MCF 10A (cell line): ENCODE data around the gene GRK7. TPM values are rescaled to one million over a fixed set of nuclear protein-coding genes. Genes with fewer than 3 reads are reported as not detected.

Experiments used
- BruUV-seq: library from RNA; stranded (reverse); fragments of 400-500 nt; replicated peaks from 2 replicates; lab custom pipeline; 2021; lab: Mats Ljungman, UMichigan
- CTCF ChIA-PET: fragments of 300-600 bp; sonication (Branson Sonifier 250); formaldehyde crosslinking; extraction: SDS; loops from one replicate; lab custom pipeline; 2021; ENCODE audit warnings: antibody characterized with exemption, inconsistent platforms; lab: Yijun Ruan, JAX
- POLR2A ChIA-PET: fragments of 300-600, 350-650 bp; sonication (Branson Sonifier 250); formaldehyde crosslinking; extraction: SDS; loops from one replicate; lab custom pipeline; 2020; ENCODE audit warnings: antibody characterized with exemption, inconsistent platforms; lab: Yijun Ruan, JAX
- DNase-seq: peaks from one replicate; pipeline ENCODE4 v3.0.0-alpha.2; 2018; ENCODE audit not compliant: unreplicated experiment
- H3K27ac Mint-ChIP-seq: one replicate; pipeline ENCODE4 v1.8.0; 2022; ENCODE audit warnings: mild to moderate bottlenecking, low read depth, mixed read lengths; ENCODE audit not compliant: unreplicated experiment
- H3K27me3 Mint-ChIP-seq: one replicate; pipeline ENCODE4 v1.8.0; 2022; ENCODE audit warnings: mixed read lengths; ENCODE audit not compliant: insufficient read depth, unreplicated experiment
- H3K36me3 Mint-ChIP-seq: one replicate; pipeline ENCODE4 v1.8.0; 2022; ENCODE audit warnings: mild to moderate bottlenecking, moderate library complexity, mixed read lengths; ENCODE audit not compliant: insufficient read depth, unreplicated experiment
- H3K4me1 Mint-ChIP-seq: one replicate; pipeline ENCODE4 v1.8.0; 2022; ENCODE audit warnings: mixed read lengths; ENCODE audit not compliant: insufficient read depth, unreplicated experiment
- H3K4me3 Mint-ChIP-seq: one replicate; pipeline ENCODE4 v1.8.0; 2022; ENCODE audit warnings: mild to moderate bottlenecking, moderate library complexity, mixed read lengths; ENCODE audit not compliant: unreplicated experiment
- H3K9me3 Mint-ChIP-seq: one replicate; pipeline ENCODE4 v1.8.0; 2022; ENCODE audit warnings: mixed read lengths; ENCODE audit not compliant: unreplicated experiment
- intact Hi-C: fragments of 100-400 bp; cut with micrococcal nuclease; formaldehyde crosslinking; loops from 2 replicates; pipeline ENCODE4 v1.14.1; 2022
- total RNA-seq: library from RNA; stranded (reverse); gene quantifications from 2 replicates; pipeline ENCODE4 v1.2.3, GENCODE V29; 2022
- TF ChIP-seq, protein P1 (sequence below): fragments of 200-600 bp; IDR thresholded peaks from one replicate; pipeline ENCODE4 v1.8.0; 2022; ENCODE audit warnings: antibody characterized with exemption, mild to moderate bottlenecking; ENCODE audit not compliant: unreplicated experiment

Gene GRK7
- total RNA-seq, 1 experiment from 2014 or later, result not detected

GRCh38 chr3:141728355-141728892 lies 34.8 kb upstream of the GRK7 start:
- TF ChIP-seq, protein P1, sequence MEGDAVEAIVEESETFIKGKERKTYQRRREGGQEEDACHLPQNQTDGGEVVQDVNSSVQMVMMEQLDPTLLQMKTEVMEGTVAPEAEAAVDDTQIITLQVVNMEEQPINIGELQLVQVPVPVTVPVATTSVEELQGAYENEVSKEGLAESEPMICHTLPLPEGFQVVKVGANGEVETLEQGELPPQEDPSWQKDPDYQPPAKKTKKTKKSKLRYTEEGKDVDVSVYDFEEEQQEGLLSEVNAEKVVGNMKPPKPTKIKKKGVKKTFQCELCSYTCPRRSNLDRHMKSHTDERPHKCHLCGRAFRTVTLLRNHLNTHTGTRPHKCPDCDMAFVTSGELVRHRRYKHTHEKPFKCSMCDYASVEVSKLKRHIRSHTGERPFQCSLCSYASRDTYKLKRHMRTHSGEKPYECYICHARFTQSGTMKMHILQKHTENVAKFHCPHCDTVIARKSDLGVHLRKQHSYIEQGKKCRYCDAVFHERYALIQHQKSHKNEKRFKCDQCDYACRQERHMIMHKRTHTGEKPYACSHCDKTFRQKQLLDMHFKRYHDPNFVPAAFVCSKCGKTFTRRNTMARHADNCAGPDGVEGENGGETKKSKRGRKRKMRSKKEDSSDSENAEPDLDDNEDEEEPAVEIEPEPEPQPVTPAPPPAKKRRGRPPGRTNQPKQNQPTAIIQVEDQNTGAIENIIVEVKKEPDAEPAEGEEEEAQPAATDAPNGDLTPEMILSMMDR, result no peak
- BruUV-seq, result no TSS peak
- no peaks in the 10 kb centered on the region for H3K9me3 Mint-ChIP-seq
- no peaks in the 10 kb centered on the region for H3K36me3 Mint-ChIP-seq
- H3K27ac Mint-ChIP-seq, result no peak overlapping the region
- peaks cover 3% of the 10 kb centered on the region for H3K27me3 Mint-ChIP-seq
- ChIA-PET CTCF (interaction anchor here (0.7 to 1.8 kb wide), 6 partner anchors 9 to 615 kb away, joined by 3 to 6 read pairs (median 4); partner anchors contain the start of gene RNF7), POLR2A (no interaction called here)
- intact Hi-C loops, result no loop called here
- DNase-seq, result no peak
- H3K4me1 Mint-ChIP-seq, result no peaks in the 10 kb centered on the region
- no peak overlapping the region for H3K4me3 Mint-ChIP-seq

GRCh38 chr3:141729240-141729639 lies 34.0 kb upstream of the GRK7 start:
- no peak overlapping the region for H3K27ac Mint-ChIP-seq
- intact Hi-C loops, result no loop called here
- no peak for DNase-seq
- H3K4me3 Mint-ChIP-seq, result no peak overlapping the region
- H3K27me3 Mint-ChIP-seq, result peaks cover 11% of the 10 kb centered on the region
- no TSS peak for BruUV-seq
- H3K9me3 Mint-ChIP-seq, result no peaks in the 10 kb centered on the region
- TF ChIP-seq, protein P1, result no peak
- POLR2A ChIA-PET, result no interaction called here
- CTCF ChIA-PET, result interaction anchor here (0.5 to 1.8 kb wide), 3 partner anchors 8 to 398 kb away, joined by 3 to 6 read pairs (median 4); partner anchors contain the start of gene RNF7
- H3K36me3 Mint-ChIP-seq, result no peaks in the 10 kb centered on the region
- no peaks in the 10 kb centered on the region for H3K4me1 Mint-ChIP-seq

GRCh38 chr3:141735176-141735575 lies 28.0 kb upstream of the GRK7 start:
- ChIA-PET POLR2A (interaction anchor here (0.6 to 1.1 kb wide), 2 partner anchors 21 to 226 kb away, joined by 4 to 8 read pairs; no protein-coding TSS in a partner anchor), CTCF (interaction anchor here (1.4 kb wide), 1 partner anchor 545 kb away, joined by 3 read pairs; no protein-coding TSS in a partner anchor)
- BruUV-seq, result no TSS peak
- H3K36me3 Mint-ChIP-seq, result peaks cover 6% of the 10 kb centered on the region
- H3K4me1 Mint-ChIP-seq, result peaks cover 9% of the 10 kb centered on the region
- intact Hi-C loops, result no loop called here
- peaks cover 11% of the 10 kb centered on the region for H3K27me3 Mint-ChIP-seq
- no peak for DNase-seq
- H3K9me3 Mint-ChIP-seq, result no peaks in the 10 kb centered on the region
- H3K4me3 Mint-ChIP-seq, result no peak overlapping the region
- TF ChIP-seq, protein P1, result no peak
- H3K27ac Mint-ChIP-seq, result no peak overlapping the region

DNA sequence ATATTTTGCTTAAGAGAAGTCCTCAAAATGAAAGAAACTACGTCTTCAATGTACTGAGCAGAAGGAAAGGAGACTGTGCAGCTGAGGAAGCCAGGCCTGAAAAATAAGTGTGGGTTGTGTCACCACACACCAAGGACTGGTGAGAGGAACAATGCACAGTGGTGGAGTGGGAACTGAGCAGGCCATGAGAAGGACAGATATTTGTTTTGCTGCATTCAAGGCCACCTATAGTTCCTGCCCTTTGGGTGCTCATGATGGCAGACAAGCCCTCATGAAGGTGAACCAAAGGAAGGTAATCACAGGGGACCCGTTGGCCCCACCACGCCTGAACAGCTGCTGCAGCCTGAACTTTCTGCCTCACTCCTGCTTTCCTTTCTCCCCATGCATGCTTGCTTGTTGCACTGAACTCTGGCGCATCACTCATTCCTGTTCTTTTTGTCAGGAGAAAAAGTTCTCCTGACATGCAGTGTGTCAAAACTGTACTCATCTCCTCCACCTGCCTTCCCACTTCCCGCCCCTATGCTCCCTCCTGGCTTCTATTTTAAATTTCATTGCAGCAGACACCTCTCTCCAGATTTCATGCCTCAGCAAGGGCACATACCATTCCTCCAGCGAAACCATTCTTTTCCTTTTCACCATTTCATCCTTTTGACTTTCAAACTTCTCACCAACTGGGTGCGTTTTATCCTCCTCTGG lies 27.3 kb upstream of the GRK7 start:
- intact Hi-C loops, result no loop called here
- TF ChIP-seq, protein P1, result no peak
- no TSS peak for BruUV-seq
- DNase-seq, result no peak
- ChIA-PET CTCF (interaction anchor here (0.6 to 4.7 kb wide), 3 partner anchors 142 to 544 kb away, joined by 3 to 26 read pairs (median 4); no protein-coding TSS in a partner anchor), POLR2A (interaction anchor here (0.6 kb wide), 1 partner anchor 641 kb away, joined by 4 read pairs; no protein-coding TSS in a partner anchor)
- Mint-ChIP-seq H3K9me3 (no peaks in the 10 kb centered on the region), H3K4me3 (no peak overlapping the region), H3K27ac (no peak overlapping the region), H3K36me3 (peaks cover 6% of the 10 kb centered on the region), H3K27me3 (peaks cover 11% of the 10 kb centered on the region), H3K4me1 (peaks cover 13% of the 10 kb centered on the region)
